ENCODE measurements around the gene S100A6. TPM values are rescaled to one million over a fixed set of nuclear protein-coding genes. Genes with fewer than 3 reads are reported as not detected.
A peak's percentile ranks its signal among the peaks of the same experiment; 100 is the strongest.

Gene S100A6
- total and polyA plus RNA-seq, 2 donors (not counting 1 experiment from before 2014, with no cell fraction given) = 110 to 213 TPM

DNA sequence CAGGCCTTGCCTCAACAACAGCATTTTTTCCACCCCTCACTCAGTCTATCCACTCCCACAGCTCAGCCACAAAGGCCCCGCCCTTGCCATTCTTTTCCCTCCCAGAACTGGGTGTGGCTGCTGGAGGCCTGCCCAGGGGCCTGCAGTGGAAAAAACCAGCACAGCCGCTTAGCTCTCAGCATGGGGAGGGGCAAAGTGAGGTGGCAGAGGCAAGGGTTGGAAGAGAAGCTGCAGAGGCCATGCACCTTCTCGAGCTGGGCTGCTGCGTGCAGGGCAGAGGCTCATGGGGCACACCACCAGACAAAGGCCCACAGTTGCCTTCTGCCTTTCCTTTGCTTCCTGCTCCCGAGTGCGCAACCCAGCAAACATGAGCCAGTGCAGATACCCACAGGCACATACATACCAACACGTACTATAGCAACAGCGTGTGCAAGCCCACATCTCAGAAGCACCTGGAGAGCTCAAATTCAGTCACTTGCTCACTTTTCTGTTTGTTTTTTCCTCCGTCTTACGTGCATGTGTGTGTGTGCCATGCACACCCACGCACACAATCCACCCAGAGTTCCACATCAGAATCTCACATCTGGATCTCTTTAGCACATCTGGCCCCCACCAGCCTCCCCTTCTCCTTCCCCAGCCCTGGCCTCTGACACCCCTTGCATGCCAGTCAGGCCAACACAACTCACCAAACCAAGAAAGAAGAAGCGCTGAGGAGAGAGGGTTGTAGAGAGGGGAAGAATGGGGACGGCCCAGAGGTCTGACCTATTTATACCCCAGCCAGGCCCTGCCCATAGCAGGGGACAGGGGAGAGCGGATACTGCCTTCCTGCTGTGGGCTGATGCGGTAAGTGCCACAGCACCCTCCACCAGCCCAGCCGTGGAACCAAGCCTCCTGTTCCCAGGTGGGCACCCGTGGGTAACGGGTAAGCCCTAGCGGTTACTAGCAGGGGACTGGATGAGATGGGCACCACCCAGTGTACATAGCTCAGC, 9.6 kb upstream of the S100A6 start, which contains the start of gene S100A4:
Gene S100A4 (minus strand): TSS at position 740 of the 989 bp plus-strand sequence. CDS start 1,012 bp downstream, outside the sequence.
- intact Hi-C loops (cut with micrococcal nuclease) = loop anchor here (1.0 to 2.0 kb wide), 2 partner anchors 9 to 19 kb away; partner anchors contain the start of gene S100A2
- Histone ChIP-seq H3K36me3 (replicated peaks in 1 of 2; ENCODE audit: control extremely low read depth in 1 of 2, control insufficient read depth in 1 of 2, extremely low read depth in 1 of 2, insufficient read depth in 2 of 2, low read length in 1 of 2) (peaks cover 0 to 2% of the 10 kb centered on the region in 2 experiments), H2AFZ (ENCODE audit: insufficient read depth, low read depth, low read length, poor library complexity, severe bottlenecking) (peak within 1 kb of the TSS; percentile 77), H3K4me3 (ENCODE audit: control extremely low read depth in 1 of 5, extremely low read depth in 1 of 5, insufficient read depth in 1 of 5, low read depth in 2 of 5, low read length in 4 of 5) (peak within 1 kb of the TSS; percentile 33 to 80 (median 49)), H4K20me1 (ENCODE audit: control insufficient read depth, insufficient read depth, low read length, poor library complexity, severe bottlenecking) (no peaks in the 10 kb centered on the region), H3K9ac (ENCODE audit: low read length) (peak within 1 kb of the TSS; percentile 55), H3K4me1 (ENCODE audit: control insufficient read depth in 2 of 2, insufficient read depth in 2 of 2, low read length in 2 of 2) (peaks cover 36 to 42% of the 10 kb centered on the region in 2 donors), H3K79me2 (ENCODE audit: control insufficient read depth, insufficient read depth, low read length) (no peaks in the 10 kb centered on the region), H3K4me2 (replicated peaks; ENCODE audit: low read depth, low read length, poor library complexity, severe bottlenecking) (peak within 1 kb of the TSS; percentile 75), H3K27ac (ENCODE audit: low read length in 2 of 2) (peak within 1 kb of the TSS; percentile 70 to 82), H3K9me3 (ENCODE audit: control extremely low read depth in 1 of 3, control insufficient read depth in 2 of 3, insufficient read depth in 1 of 3, low read length in 2 of 3) (peaks cover 0 to 10% (median 0%) of the 10 kb centered on the region in 3 donors), H3K27me3 (replicated peaks in 1 of 4; ENCODE audit: control extremely low read depth in 1 of 4, control insufficient read depth in 3 of 4, insufficient read depth in 4 of 4, low read length in 3 of 4) (peaks cover 0 to 5% (median 0%) of the 10 kb centered on the region in 4 experiments)
- Mint-ChIP-seq H3K27me3 (no peaks in the 10 kb centered on the region), H3K9me3 (ENCODE audit: insufficient read depth) (no peaks in the 10 kb centered on the region), H3K4me1 (peaks cover 53% of the 10 kb centered on the region), H3K4me3 (peak within 1 kb of the TSS; percentile 90), H3K27ac (peak within 1 kb of the TSS; percentile 96)
- WGBS (ENCODE audit: insufficient coverage) = 7% methylated on average over 16 of the region's 19 CpGs
- peak; percentile 55 for DNase-seq
- ATAC-seq (ENCODE audit: low read depth) = peak; percentile 77
- ChIA-PET POLR2A (interaction anchor here (0.6 to 2.3 kb wide), 6 partner anchors 10 to 135 kb away, joined by 3 to 20 read pairs (median 7); partner anchors contain the start of genes CHTOP, S100A2 and S100A6), CTCF (interaction anchor here (0.7 to 7.5 kb wide), 10 partner anchors 9 to 441 kb away, joined by 3 to 59 read pairs (median 6); partner anchors contain the start of genes RAB13, S100A2 and S100A6)
- no peak for TF ChIP-seq EZH2 (IDR thresholded peaks at IDR 0.05; ENCODE audit: borderline replicate concordance, insufficient read depth, low read depth, low read length, poor library complexity, severe bottlenecking)
- TF ChIP-seq, protein P1, sequence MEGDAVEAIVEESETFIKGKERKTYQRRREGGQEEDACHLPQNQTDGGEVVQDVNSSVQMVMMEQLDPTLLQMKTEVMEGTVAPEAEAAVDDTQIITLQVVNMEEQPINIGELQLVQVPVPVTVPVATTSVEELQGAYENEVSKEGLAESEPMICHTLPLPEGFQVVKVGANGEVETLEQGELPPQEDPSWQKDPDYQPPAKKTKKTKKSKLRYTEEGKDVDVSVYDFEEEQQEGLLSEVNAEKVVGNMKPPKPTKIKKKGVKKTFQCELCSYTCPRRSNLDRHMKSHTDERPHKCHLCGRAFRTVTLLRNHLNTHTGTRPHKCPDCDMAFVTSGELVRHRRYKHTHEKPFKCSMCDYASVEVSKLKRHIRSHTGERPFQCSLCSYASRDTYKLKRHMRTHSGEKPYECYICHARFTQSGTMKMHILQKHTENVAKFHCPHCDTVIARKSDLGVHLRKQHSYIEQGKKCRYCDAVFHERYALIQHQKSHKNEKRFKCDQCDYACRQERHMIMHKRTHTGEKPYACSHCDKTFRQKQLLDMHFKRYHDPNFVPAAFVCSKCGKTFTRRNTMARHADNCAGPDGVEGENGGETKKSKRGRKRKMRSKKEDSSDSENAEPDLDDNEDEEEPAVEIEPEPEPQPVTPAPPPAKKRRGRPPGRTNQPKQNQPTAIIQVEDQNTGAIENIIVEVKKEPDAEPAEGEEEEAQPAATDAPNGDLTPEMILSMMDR (IDR thresholded peaks at IDR 0.05) = no peak
